GM12878 (cell line): ENCODE data around the gene GLRA1. TPM values are rescaled to one million over a fixed set of nuclear protein-coding genes. Genes with fewer than 3 reads are reported as not detected.

Source experiments
- ATAC-seq: fragments of 200-7000 bp; cut with Tn5 transposase; 3 replicates; pipeline ENCODE4 v1.9.1; 2020; ENCODE audit warnings: mild to moderate bottlenecking, moderate library complexity
- BruUV-seq: library from RNA; stranded (reverse); fragments of 400-500 nt; replicated peaks from 2 replicates; lab custom pipeline; 2021; lab: Mats Ljungman, UMichigan
- CTCF ChIA-PET: fragments of 300-600 bp; sonication (Branson Sonifier 250); formaldehyde crosslinking; extraction: SDS; loops from one replicate; lab custom pipeline; 2021; ENCODE audit warnings: inconsistent platforms; lab: Yijun Ruan, JAX
- POLR2A ChIA-PET: fragments of 350-600 bp; formaldehyde crosslinking; extraction: SDS; loops from one replicate; lab custom pipeline; 2021; ENCODE audit warnings: inconsistent platforms; lab: Charles Lee
- RAD21 ChIA-PET: fragments of 300-600 bp; sonication (Branson Sonifier 250); formaldehyde crosslinking; loops from one replicate; lab custom pipeline; 2023; ENCODE audit warnings: antibody characterized with exemption; ENCODE audit not compliant: unreplicated experiment; lab: Charles Lee
- SMC1A ChIA-PET: fragments of 300-600 bp; sonication (Branson Sonifier 250); formaldehyde crosslinking; loops from one replicate; lab custom pipeline; 2023; ENCODE audit not compliant: unreplicated experiment, uncharacterized antibody; lab: Charles Lee
- DNase-seq: peaks from one replicate; pipeline ENCODE4 v3.0.0-alpha.2; 2011; ENCODE audit warnings: low read depth, low spot score
- FAIRE-seq: peaks from 3 replicates; lab custom pipeline; 2011; peaks lifted over from hg19 to GRCh38; lab: Jason Lieb, UNC
- H2AFZ ChIP-seq: 2 replicates; pipeline ENCODE4 v1.6.0; 2011; ENCODE audit warnings: low read depth, low read length, control low read depth; ENCODE audit not compliant: control insufficient read depth
- H3K27ac ChIP-seq: 2 replicates; pipeline ENCODE4 v1.5.1; 2011; ENCODE audit warnings: control low read depth; ENCODE audit not compliant: control insufficient read depth, insufficient read depth
- H3K27me3 ChIP-seq, 2 experiments: replicated peaks in 1 of 2; 2 replicates each; pipeline versions ENCODE4 v1.6.0 to v1.6.1; 2011; ENCODE audit warnings: low read length in 1 of 2; ENCODE audit not compliant: control insufficient read depth in 2 of 2, insufficient read depth in 2 of 2
- H3K36me3 ChIP-seq, 2 experiments: 2 replicates each; pipeline ENCODE4 v1.5.1; 2011; ENCODE audit warnings: low read length in 1 of 2; ENCODE audit not compliant: control insufficient read depth in 2 of 2, insufficient read depth in 2 of 2
- H3K4me1 ChIP-seq: 2 replicates; pipeline ENCODE4 v1.6.1; 2011; ENCODE audit warnings: mild to moderate bottlenecking, low read length, moderate library complexity, mixed read lengths; ENCODE audit not compliant: control insufficient read depth, insufficient read depth
- H3K4me2 ChIP-seq: 2 replicates; pipeline ENCODE4 v1.6.0; 2011; ENCODE audit warnings: control low read depth; ENCODE audit not compliant: control insufficient read depth, insufficient read depth
- H3K4me3 ChIP-seq: fragments of 200-600 bp; sonication (generic); 2 replicates; pipeline ENCODE4 v1.5.1; 2016
- H3K79me2 ChIP-seq: 2 replicates; pipeline ENCODE4 v1.6.0; 2011; ENCODE audit warnings: low read length; ENCODE audit not compliant: control insufficient read depth, insufficient read depth
- H3K9ac ChIP-seq: 2 replicates; pipeline ENCODE4 v1.8.0; 2011; ENCODE audit warnings: low read length, control low read depth, mixed read lengths; ENCODE audit not compliant: control insufficient read depth, insufficient read depth
- H3K9me3 ChIP-seq: replicated peaks from 3 replicates; pipeline ENCODE4 v1.5.1; 2011; ENCODE audit warnings: mild to moderate bottlenecking, low read length; ENCODE audit not compliant: control insufficient read depth, insufficient read depth
- H4K20me1 ChIP-seq: 2 replicates; pipeline ENCODE4 v1.6.0; 2011; ENCODE audit not compliant: control insufficient read depth, insufficient read depth
- E2F8 ChIP-seq: fragments of 450-650 bp; IDR thresholded peaks from 2 replicates; pipeline ENCODE4 v1.6.1; 2018; ENCODE audit warnings: mild to moderate bottlenecking, low read depth, moderate library complexity; ENCODE audit not compliant: partially characterized antibody
- ETV6 ChIP-seq, 2 experiments: fragments of 450-650 bp in 1 of 2; IDR thresholded peaks in 1 of 2; conservative IDR thresholded peaks in 1 of 2; 2 replicates each; pipeline ENCODE4 v1.6.1; 2014; ENCODE audit warnings: antibody characterized with exemption in 1 of 2, borderline replicate concordance in 1 of 2, low read depth in 1 of 2, mild to moderate bottlenecking in 1 of 2, moderate library complexity in 1 of 2
- KAT2A ChIP-seq: conservative IDR thresholded peaks from 2 replicates; pipeline ENCODE4 v1.6.1; 2011; ENCODE audit warnings: low read depth, low read length; ENCODE audit not compliant: control insufficient read depth
- MTA3 ChIP-seq: IDR thresholded peaks from 2 replicates; pipeline ENCODE4 v1.6.1; 2012; ENCODE audit warnings: low read length, inconsistent platforms, borderline replicate concordance
- NFXL1 ChIP-seq: fragments of 450-650 bp; IDR thresholded peaks from 2 replicates; pipeline ENCODE4 v1.6.1; 2017; ENCODE audit warnings: antibody characterized with exemption, mild to moderate bottlenecking, borderline replicate concordance
- RELA ChIP-seq: fragments of 450-650 bp; IDR thresholded peaks from 2 replicates; pipeline ENCODE4 v1.8.0; 2014; ENCODE audit warnings: borderline replicate concordance; ENCODE audit not compliant: partially characterized antibody
- SKIL ChIP-seq: fragments of 450-650 bp; IDR thresholded peaks from 2 replicates; pipeline ENCODE4 v1.6.1; 2017; ENCODE audit warnings: mild to moderate bottlenecking, low read depth, inconsistent platforms; ENCODE audit not compliant: poor library complexity, severe bottlenecking
- SMAD5 ChIP-seq: IDR thresholded peaks from 2 replicates; pipeline ENCODE4 v1.6.1; 2016; ENCODE audit warnings: antibody characterized with exemption, low read depth
- TARDBP ChIP-seq: IDR thresholded peaks from 2 replicates; pipeline ENCODE4 v1.6.1; 2016; ENCODE audit warnings: borderline replicate concordance
- TBL1XR1 ChIP-seq: IDR thresholded peaks from 2 replicates; pipeline ENCODE4 v1.6.1; 2012; ENCODE audit warnings: low read depth, low read length, improper control_type of control experiment
- ZNF384 ChIP-seq: IDR thresholded peaks from 2 replicates; pipeline ENCODE4 v1.6.1; 2012; ENCODE audit warnings: low read depth, mild to moderate bottlenecking, low read length, improper control_type of control experiment, borderline replicate concordance
- WGBS: methylation state at CpG from one replicate; pipeline ENCODE4 v1.1.6; 2016; ENCODE audit warnings: low lambda C conversion rate; ENCODE audit not compliant: insufficient replicate concordance, insufficient coverage; ENCODE audit errors: missing lambda C conversion rate; 5-methylcytosine and 5-hydroxymethylcytosine counted together
- in situ Hi-C: fragments of 300-500 bp; cut with MboI; formaldehyde crosslinking; loops from 9 replicates; pipeline ENCODE4 v1.14.3; 2018; ENCODE audit warnings: mixed read lengths
- intact Hi-C: fragments of 100-400 bp; cut with micrococcal nuclease; formaldehyde crosslinking; loops from one replicate; pipeline ENCODE4 v1.14.2; 2022; ENCODE audit not compliant: unreplicated experiment
- polyA plus RNA-seq, 11 experiments: library from polyadenylated mRNA; depleted of rRNA in 4 of 11; unstranded in 6 of 11; stranded (reverse) in 5 of 11; fragments of >200 nt; fragmentation: Nextera tagmentation in 4 of 11; fragmentation: Illumina TruSeq in 1 of 11; extraction: Ambion mirVana in 4 of 11; extraction: Trizol in 1 of 11; gene quantifications; 1 replicate in 1 of 11; 2 replicates in 10 of 11; pipeline versions ENCODE4 v1.2.1 to v1.2.3, GENCODE V29; 2011 to 2016; ENCODE audit warnings: inconsistent platforms in 2 of 11, missing spikeins in 2 of 11, low read depth in 1 of 11
- total RNA-seq, 4 experiments: library from RNA; depleted of rRNA in 3 of 4; stranded (reverse); fragments of >200 nt in 3 of 4; fragmentation: Illumina TruSeq in 1 of 4; extraction: Trizol in 1 of 4; gene quantifications; 2 replicates each; pipeline versions ENCODE4 v1.2.1 to v1.2.3, GENCODE V29; 2013 to 2021
- TF ChIP-seq, protein P1 (sequence below): fragments of 450-650 bp; formaldehyde crosslinking; IDR thresholded peaks from 2 replicates; pipeline ENCODE4 v1.4.0; 2022; ENCODE audit warnings: mild to moderate bottlenecking, moderate library complexity
- TF ChIP-seq, protein P2 (sequence below): IDR thresholded peaks from 2 replicates; pipeline ENCODE4 v1.6.1; 2011; ENCODE audit warnings: borderline replicate concordance, low read depth, mild to moderate bottlenecking, moderate library complexity, mixed read lengths, low read length; ENCODE audit not compliant: insufficient read depth; ENCODE audit errors: extremely low read length

GLRA1 gene
- total and polyA plus RNA-seq, 10 of the 15 experiments (the other 5 are each of a cell fraction or from before 2014, with no cell fraction given) = not detected

DNA sequence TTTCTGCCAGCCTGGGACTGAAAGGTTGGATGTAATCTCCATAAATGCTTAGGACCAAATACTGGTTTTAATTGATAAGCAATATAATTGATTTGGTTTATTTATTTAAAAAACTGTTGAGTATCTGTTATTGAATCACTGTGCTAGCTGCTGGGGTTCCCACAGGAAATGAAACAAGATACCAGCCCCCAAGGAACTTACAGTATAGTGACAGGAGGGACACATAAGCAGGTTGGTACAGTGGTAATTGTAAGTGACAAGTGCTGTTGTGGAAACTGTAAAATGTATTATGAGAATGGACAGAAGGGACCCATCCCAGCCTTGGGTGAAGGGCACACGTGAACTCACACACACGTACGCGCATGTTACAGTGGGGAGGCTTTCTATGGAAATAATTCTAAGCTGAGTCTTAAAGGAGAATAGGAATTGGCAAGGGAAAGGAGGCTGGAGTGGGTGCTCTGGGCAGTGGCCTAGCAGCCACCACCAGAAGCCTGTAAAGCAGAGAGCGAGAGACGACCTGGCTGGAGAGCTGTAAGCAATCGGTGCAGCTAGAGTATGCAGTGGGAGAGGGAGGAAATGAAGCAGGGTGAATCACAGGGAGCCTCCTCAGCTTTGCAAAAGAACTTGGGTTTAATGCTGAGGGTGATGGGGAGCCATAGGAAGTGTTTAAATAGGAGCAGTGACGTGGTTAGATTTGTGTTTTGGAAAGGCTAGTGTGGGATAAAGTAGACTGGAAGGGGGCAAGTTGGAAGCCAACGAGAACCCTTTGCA is 39.3 kb downstream of the GLRA1 start:
- H3K27ac ChIP-seq = no peak overlapping the region
- no peak overlapping the region for H3K4me3 ChIP-seq
- H3K4me2 ChIP-seq = no peak overlapping the region
- intact Hi-C loops = no loop called here
- ATAC-seq = peak; percentile 72
- H3K9ac ChIP-seq = no peak overlapping the region
- H3K4me1 ChIP-seq = no peaks in the 10 kb centered on the region
- BruUV-seq = no TSS peak
- DNase-seq = no peak
- SMC1A ChIA-PET = interaction anchor here (0.5 to 1.7 kb wide), 3 partner anchors 9 to 20 kb away, joined by 3 to 7 read pairs (median 5); no protein-coding TSS in a partner anchor
- RAD21 ChIA-PET = no interaction called here
- no peaks in the 10 kb centered on the region for H3K27me3 ChIP-seq
- no peaks in the 10 kb centered on the region; a peak in 1 of 4 replicates for H3K36me3 ChIP-seq
- no peak for FAIRE-seq
- 53% methylated on average over 9 of the region's 9 CpGs for WGBS
- H3K79me2 ChIP-seq = no peaks in the 10 kb centered on the region
- no peaks in the 10 kb centered on the region for H3K9me3 ChIP-seq
- in situ Hi-C loops = no loop called here
- POLR2A ChIA-PET = no interaction called here
- H2AFZ ChIP-seq = no peak overlapping the region
- H4K20me1 ChIP-seq = no peaks in the 10 kb centered on the region
- CTCF ChIA-PET = interaction anchor here (1.2 to 1.4 kb wide), 2 partner anchors 12 to 17 kb away, joined by 3 to 7 read pairs; no protein-coding TSS in a partner anchor
- TF ChIP-seq ETV6 (conservative IDR thresholded peaks at IDR 0.05 in 1 of 2, IDR thresholded peaks at IDR 0.05 in 1 of 2; ENCODE audit: borderline replicate concordance in 1 of 2, low read depth in 1 of 2) (no peak), TARDBP (no peak), KAT2A (no peak), ZNF384 (no peak), NFXL1 (no peak), SKIL (no peak), TBL1XR1 (no peak), RELA (no peak), E2F8 (no peak), MTA3 (no peak), SMAD5 (no peak)
- TF ChIP-seq, protein P1, sequence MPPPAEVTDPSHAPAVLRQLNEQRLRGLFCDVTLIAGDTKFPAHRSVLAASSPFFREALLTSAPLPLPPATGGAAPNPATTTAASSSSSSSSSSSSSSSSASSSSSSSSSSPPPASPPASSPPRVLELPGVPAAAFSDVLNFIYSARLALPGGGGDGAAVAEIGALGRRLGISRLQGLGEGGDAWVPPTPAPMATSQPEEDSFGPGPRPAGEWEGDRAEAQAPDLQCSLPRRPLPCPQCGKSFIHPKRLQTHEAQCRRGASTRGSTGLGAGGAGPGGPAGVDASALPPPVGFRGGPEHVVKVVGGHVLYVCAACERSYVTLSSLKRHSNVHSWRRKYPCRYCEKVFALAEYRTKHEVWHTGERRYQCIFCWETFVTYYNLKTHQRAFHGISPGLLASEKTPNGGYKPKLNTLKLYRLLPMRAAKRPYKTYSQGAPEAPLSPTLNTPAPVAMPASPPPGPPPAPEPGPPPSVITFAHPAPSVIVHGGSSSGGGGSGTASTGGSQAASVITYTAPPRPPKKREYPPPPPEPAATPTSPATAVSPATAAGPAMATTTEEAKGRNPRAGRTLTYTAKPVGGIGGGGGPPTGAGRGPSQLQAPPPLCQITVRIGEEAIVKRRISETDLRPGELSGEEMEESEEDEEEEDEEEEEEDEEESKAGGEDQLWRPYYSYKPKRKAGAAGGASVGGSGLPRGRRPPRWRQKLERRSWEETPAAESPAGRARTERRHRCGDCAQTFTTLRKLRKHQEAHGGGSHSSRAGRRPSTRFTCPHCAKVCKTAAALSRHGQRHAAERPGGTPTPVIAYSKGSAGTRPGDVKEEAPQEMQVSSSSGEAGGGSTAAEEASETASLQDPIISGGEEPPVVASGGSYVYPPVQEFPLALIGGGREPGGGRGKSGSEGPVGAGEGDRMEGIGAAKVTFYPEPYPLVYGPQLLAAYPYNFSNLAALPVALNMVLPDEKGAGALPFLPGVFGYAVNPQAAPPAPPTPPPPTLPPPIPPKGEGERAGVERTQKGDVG (CRISPR knock-in tag) = no peak
- TF ChIP-seq, protein P2, sequence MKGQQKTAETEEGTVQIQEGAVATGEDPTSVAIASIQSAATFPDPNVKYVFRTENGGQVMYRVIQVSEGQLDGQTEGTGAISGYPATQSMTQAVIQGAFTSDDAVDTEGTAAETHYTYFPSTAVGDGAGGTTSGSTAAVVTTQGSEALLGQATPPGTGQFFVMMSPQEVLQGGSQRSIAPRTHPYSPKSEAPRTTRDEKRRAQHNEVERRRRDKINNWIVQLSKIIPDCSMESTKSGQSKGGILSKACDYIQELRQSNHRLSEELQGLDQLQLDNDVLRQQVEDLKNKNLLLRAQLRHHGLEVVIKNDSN = no peak
